ENCODE data around the gene WDHD1. TPM values are rescaled to one million over a fixed set of nuclear protein-coding genes. Genes with fewer than 3 reads are reported as not detected.
A peak's percentile ranks its signal among the peaks of the same experiment; 100 is the strongest.

Gene WDHD1, protein sequence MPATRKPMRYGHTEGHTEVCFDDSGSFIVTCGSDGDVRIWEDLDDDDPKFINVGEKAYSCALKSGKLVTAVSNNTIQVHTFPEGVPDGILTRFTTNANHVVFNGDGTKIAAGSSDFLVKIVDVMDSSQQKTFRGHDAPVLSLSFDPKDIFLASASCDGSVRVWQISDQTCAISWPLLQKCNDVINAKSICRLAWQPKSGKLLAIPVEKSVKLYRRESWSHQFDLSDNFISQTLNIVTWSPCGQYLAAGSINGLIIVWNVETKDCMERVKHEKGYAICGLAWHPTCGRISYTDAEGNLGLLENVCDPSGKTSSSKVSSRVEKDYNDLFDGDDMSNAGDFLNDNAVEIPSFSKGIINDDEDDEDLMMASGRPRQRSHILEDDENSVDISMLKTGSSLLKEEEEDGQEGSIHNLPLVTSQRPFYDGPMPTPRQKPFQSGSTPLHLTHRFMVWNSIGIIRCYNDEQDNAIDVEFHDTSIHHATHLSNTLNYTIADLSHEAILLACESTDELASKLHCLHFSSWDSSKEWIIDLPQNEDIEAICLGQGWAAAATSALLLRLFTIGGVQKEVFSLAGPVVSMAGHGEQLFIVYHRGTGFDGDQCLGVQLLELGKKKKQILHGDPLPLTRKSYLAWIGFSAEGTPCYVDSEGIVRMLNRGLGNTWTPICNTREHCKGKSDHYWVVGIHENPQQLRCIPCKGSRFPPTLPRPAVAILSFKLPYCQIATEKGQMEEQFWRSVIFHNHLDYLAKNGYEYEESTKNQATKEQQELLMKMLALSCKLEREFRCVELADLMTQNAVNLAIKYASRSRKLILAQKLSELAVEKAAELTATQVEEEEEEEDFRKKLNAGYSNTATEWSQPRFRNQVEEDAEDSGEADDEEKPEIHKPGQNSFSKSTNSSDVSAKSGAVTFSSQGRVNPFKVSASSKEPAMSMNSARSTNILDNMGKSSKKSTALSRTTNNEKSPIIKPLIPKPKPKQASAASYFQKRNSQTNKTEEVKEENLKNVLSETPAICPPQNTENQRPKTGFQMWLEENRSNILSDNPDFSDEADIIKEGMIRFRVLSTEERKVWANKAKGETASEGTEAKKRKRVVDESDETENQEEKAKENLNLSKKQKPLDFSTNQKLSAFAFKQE
- 1 to 10 TPM in 1 of 2 donors, under 1 TPM in 1; 0.14 to 1.8 TPM for total RNA-seq

DNA sequence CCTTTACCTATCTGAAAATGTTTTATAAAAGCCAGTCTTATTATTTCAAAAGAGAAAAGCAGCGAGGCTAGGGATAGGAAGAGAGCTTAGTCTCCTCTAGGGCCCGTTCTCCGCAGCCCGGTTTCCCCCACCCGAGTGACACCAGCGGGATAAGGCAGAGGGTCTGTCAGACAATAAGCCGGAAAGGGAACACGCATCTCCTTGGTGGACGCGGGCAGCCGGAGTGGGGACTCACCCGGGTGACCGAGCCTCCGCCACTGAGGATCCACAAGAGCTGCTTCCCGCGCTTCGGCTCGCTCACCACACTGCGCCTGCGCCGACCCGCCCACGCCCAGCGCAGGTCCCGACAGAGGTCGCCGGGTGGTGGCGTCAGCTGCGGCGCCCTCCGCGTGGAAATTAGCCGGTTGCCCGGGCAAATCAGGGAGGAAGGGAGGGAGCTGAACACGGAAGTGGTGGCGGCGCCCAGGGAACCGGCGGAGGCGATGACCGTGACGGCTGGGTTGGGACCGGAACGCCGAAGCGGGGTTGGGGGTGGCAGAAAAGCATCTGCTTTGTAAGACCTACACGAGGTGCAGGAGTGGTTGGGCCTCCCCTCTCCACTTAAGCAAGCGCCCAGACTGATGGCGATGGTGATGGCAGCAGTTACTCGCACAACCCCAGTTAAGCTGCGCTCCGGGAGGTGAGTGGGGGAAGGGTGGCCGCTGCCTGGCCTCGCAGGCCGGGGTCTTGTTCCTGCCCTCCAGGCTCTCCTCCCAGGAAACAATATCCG, at the start of gene WDHD1, which contains the start of gene SOCS4:
Gene WDHD1 (minus strand): TSS at position 307 of the 769 bp plus-strand sequence. CDS start 312 bp downstream, outside the sequence.
Gene SOCS4 (plus strand): TSS at position 444 of the 769 bp plus-strand sequence. CDS start 15,806 bp downstream, outside the sequence.
- TF ChIP-seq, protein P1, sequence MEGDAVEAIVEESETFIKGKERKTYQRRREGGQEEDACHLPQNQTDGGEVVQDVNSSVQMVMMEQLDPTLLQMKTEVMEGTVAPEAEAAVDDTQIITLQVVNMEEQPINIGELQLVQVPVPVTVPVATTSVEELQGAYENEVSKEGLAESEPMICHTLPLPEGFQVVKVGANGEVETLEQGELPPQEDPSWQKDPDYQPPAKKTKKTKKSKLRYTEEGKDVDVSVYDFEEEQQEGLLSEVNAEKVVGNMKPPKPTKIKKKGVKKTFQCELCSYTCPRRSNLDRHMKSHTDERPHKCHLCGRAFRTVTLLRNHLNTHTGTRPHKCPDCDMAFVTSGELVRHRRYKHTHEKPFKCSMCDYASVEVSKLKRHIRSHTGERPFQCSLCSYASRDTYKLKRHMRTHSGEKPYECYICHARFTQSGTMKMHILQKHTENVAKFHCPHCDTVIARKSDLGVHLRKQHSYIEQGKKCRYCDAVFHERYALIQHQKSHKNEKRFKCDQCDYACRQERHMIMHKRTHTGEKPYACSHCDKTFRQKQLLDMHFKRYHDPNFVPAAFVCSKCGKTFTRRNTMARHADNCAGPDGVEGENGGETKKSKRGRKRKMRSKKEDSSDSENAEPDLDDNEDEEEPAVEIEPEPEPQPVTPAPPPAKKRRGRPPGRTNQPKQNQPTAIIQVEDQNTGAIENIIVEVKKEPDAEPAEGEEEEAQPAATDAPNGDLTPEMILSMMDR (IDR thresholded peaks at IDR 0.05): no peak
- Histone ChIP-seq H3K4me3 (peak within 1 kb of the TSS; percentile 91), H3K9me3 (no peaks in the 10 kb centered on the region), H3K4me1 (ENCODE audit: control insufficient read depth in 1 of 2, low read depth in 2 of 2) (peaks cover 27 to 28% of the 10 kb centered on the region in 2 donors), H3K27me3 (replicated peaks; ENCODE audit: insufficient read depth) (no peaks in the 10 kb centered on the region), H3K27ac (peak within 1 kb of the TSS; percentile 79 to 85), H3K36me3 (no peaks in the 10 kb centered on the region)
- peak; percentile 75 for DNase-seq (ENCODE audit: low spot score)
- ATAC-seq (ENCODE audit: insufficient number of reproducible peaks, low FRiP score, low read depth): peak; percentile 98

DNA sequence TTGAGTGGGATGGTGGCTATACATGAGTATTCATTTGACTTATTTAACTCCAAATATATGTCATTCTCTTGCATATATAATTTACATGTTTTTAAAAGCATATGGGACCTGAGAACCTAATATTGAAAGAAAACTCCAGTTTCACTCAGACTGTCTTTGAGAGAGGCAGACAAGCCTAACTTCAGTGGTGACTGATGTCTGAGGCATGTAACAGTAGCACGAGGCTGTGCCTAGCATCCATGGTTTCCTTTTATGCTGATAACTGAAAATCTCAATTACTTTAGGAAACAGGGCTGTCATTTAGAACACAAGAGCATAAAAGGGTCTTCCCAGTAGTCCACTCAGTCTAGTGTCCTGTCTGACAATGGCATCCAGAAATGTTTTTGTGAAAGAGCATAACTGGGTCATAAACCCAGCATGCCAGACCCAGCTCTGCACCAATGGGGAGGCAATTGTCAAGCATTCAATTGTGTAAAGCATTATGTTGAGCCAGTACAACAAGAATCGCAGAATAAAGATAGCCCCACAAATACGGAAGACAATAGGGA, 48.8 kb upstream of the WDHD1 start:
- H3K4me3 ChIP-seq: no peak overlapping the region
- H3K27me3 ChIP-seq (replicated peaks; ENCODE audit: insufficient read depth): no peaks in the 10 kb centered on the region
- TF ChIP-seq, protein P1 (IDR thresholded peaks at IDR 0.05): no peak
- no peak for DNase-seq (ENCODE audit: low spot score)
- ATAC-seq (ENCODE audit: insufficient number of reproducible peaks, low FRiP score, low read depth): no peak
- H3K9me3 ChIP-seq: no peaks in the 10 kb centered on the region
- no peaks in the 10 kb centered on the region for H3K36me3 ChIP-seq
- H3K4me1 ChIP-seq (ENCODE audit: control insufficient read depth in 1 of 2, low read depth in 2 of 2): peaks cover 16 to 25% of the 10 kb centered on the region in 2 donors
- H3K27ac ChIP-seq: no peak overlapping the region

DNA sequence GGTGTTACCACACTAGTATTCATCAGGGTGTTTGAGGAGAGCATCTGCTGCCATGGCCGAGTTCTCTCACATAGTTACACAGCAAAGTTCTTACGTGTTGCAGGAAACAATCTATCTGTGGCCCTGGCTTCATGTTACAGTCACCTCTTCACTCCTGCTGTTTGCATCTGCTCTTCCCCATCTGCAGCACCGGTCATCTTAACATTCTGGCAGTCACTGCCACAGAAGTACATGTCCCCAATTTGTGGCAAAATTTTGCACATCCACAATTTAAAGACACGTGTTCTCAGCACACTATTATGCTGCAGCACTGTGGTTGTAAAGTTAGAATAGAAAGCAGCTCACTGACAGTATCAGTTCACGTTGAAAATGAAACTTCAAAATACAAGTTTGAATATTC, 47.8 kb upstream of the WDHD1 start:
- Histone ChIP-seq H3K4me1 (ENCODE audit: control insufficient read depth in 1 of 2, low read depth in 2 of 2) (peaks cover 16 to 25% of the 10 kb centered on the region in 2 donors), H3K27ac (no peak overlapping the region), H3K27me3 (replicated peaks; ENCODE audit: insufficient read depth) (no peaks in the 10 kb centered on the region), H3K36me3 (no peaks in the 10 kb centered on the region), H3K4me3 (no peak overlapping the region), H3K9me3 (no peaks in the 10 kb centered on the region)
- no peak for DNase-seq (ENCODE audit: low spot score)
- TF ChIP-seq, protein P1 (IDR thresholded peaks at IDR 0.05): no peak
- no peak for ATAC-seq (ENCODE audit: insufficient number of reproducible peaks, low FRiP score, low read depth)

DNA sequence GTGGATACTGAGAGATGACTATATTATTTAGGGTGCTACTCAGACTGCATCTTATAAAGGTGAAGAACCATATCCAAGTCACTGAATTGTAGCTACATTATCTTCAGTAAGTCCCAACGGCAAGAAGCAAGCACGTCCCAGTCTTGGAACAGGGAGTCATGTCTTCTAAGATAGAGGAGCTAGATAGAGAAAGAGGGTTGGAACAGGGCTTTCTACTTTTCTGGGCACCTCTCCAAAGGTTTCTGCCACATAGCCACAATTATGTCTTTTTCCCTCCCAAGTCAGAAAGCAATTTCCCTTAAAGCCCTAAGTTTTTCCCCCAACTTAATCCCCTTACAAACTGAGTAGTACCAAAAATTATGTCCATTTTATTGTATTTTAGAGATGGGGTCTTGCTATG, 47.0 kb upstream of the WDHD1 start:
- TF ChIP-seq, protein P1 (IDR thresholded peaks at IDR 0.05): no peak
- Histone ChIP-seq H3K4me3 (no peak overlapping the region), H3K9me3 (no peaks in the 10 kb centered on the region), H3K4me1 (ENCODE audit: control insufficient read depth in 1 of 2, low read depth in 2 of 2) (peaks cover 16 to 25% of the 10 kb centered on the region in 2 donors), H3K36me3 (no peaks in the 10 kb centered on the region), H3K27ac (no peak overlapping the region), H3K27me3 (replicated peaks; ENCODE audit: insufficient read depth) (no peaks in the 10 kb centered on the region)
- DNase-seq (ENCODE audit: low spot score) (no peak), ATAC-seq (ENCODE audit: insufficient number of reproducible peaks, low FRiP score, low read depth) (no peak)

Data from thoracic aorta (tissue), 2 donors.